ENCODE data around the gene ADAMTS20. TPM values are rescaled to one million over a fixed set of nuclear protein-coding genes. Genes with fewer than 3 reads are reported as not detected.

Gene ADAMTS20
- polyA plus RNA-seq, 3 donors: 0.80 to 1.1 (median 0.81) TPM

Other genes starting within 250 kb of the ADAMTS20 start
- 10 to 100 TPM; 11.0 to 13.4 (median 12.7) TPM for gene PUS7L, start 206.6 kb upstream of the ADAMTS20 start, polyA plus RNA-seq (ENCODE audit: insufficient read length in 3 of 3)
- 10 to 100 TPM; 11.2 to 19.2 (median 15.0) TPM for gene IRAK4, start 206.7 kb upstream of the ADAMTS20 start, polyA plus RNA-seq (ENCODE audit: insufficient read length in 3 of 3)

Measured in renal cortex interstitium (tissue), 3 donors.